Esophagus squamous epithelium (tissue), 5 donors: ENCODE measurements around the gene ZNF506. TPM values are rescaled to one million over a fixed set of nuclear protein-coding genes. Genes with fewer than 3 reads are reported as not detected.

ENCODE experiments used
- DNase-seq: peaks from one replicate; lab custom pipeline; 2025; lab: John Stamatoyannopoulos, UW
- H3K27ac ChIP-seq, 4 donors: fragments of 200-600 bp; sonication (generic); one replicate each; pipeline ENCODE4 v1.5.1; 2016 to 2019; ENCODE audit warnings: mild to moderate bottlenecking in 1 of 4
- H3K27me3 ChIP-seq, 4 donors: fragments of 200-600 bp; sonication (generic); 1 replicate in 3 of 4; 2 replicates in 1 of 4; pipeline versions ENCODE4 v1.5.1 to v1.6.0; 2017 to 2021; ENCODE audit warnings: antibody characterized with exemption in 1 of 4
- H3K36me3 ChIP-seq, 3 donors: fragments of 200-600 bp; sonication (generic); one replicate each; pipeline ENCODE4 v1.5.1; 2016 to 2019
- H3K4me1 ChIP-seq, 3 donors: fragments of 200-600 bp; sonication (generic); one replicate each; pipeline ENCODE4 v1.5.1; 2017 to 2019
- H3K4me3 ChIP-seq, 4 donors: fragments of 200-600 bp; sonication (generic); 1 replicate in 3 of 4; 2 replicates in 1 of 4; pipeline ENCODE4 v1.5.1; 2016 to 2019; ENCODE audit warnings: mild to moderate bottlenecking in 2 of 4, moderate library complexity in 1 of 4
- H3K9me3 ChIP-seq, 3 donors: fragments of 200-600 bp; sonication (generic); one replicate each; pipeline ENCODE4 v1.5.1; 2016 to 2019
- CTCF ChIP-seq, 6 experiments: fragments of 450-650 bp in 4 of 6; fragments of 200-600 bp in 2 of 6; sonication (generic) in 2 of 6; IDR thresholded peaks; one replicate each; pipeline ENCODE4 v1.5.1; 2016 to 2019; ENCODE audit warnings: antibody characterized with exemption in 6 of 6, mild to moderate bottlenecking in 4 of 6, moderate library complexity in 4 of 6
- POLR2A ChIP-seq, 4 donors: fragments of 450-650 bp; IDR thresholded peaks; one replicate each; pipeline ENCODE4 v1.6.1; 2017; ENCODE audit warnings: antibody characterized with exemption in 4 of 4, mild to moderate bottlenecking in 4 of 4, moderate library complexity in 3 of 4
- WGBS, 2 donors: methylation state at CpG; one replicate each; pipeline ENCODE4 v1.1.5; 2018; 5-methylcytosine and 5-hydroxymethylcytosine counted together
- intact Hi-C: fragments of 100-400 bp; cut with DNase I; formaldehyde crosslinking; loops from one replicate; pipeline ENCODE4 v1.15.0; 2022
- total RNA-seq, 4 donors: library from RNA; depleted of rRNA; stranded (reverse); fragments of >200 nt; gene quantifications; one replicate each; pipeline ENCODE4 v1.1.0, GENCODE V29; 2016
- donor health status: DM: yes; HTN: yes; CAD: no.

The ZNF506 gene
- total RNA-seq, 4 donors from 2014 or later, result 12.1 to 24.0 (median 17.8) TPM

GRCh38 chr19:19748249-19748938, 73.2 kb downstream of the ZNF506 start:
- Histone ChIP-seq H3K4me1 (no peaks in the 10 kb centered on the region), H3K27me3 (no peaks in the 10 kb centered on the region), H3K9me3 (peaks cover 0 to 56% (median 0%) of the 10 kb centered on the region in 3 donors), H3K27ac (no peak overlapping the region), H3K4me3 (no peak overlapping the region), H3K36me3 (no peaks in the 10 kb centered on the region)
- no peak for DNase-seq
- WGBS, 2 donors, result 85 to 100% methylated on average over 2 to 4 of the region's 9 CpGs
- intact Hi-C loops, result no loop called here
- TF ChIP-seq POLR2A (IDR thresholded peaks at IDR 0.05), result no peak
- TF ChIP-seq CTCF (IDR thresholded peaks at IDR 0.05), result no peak

GRCh38 chr19:19747357-19748220, 74.0 kb downstream of the ZNF506 start:
- H3K4me1 ChIP-seq, result no peaks in the 10 kb centered on the region
- 89% methylated on average over 3 of the region's 13 CpGs; no CpG with 5 or more reads in 1 of the 2 donors for WGBS, 2 donors
- H3K27ac ChIP-seq, result no peak overlapping the region
- intact Hi-C loops, result no loop called here
- peaks cover 0 to 56% (median 0%) of the 10 kb centered on the region in 3 donors for H3K9me3 ChIP-seq
- TF ChIP-seq CTCF (IDR thresholded peaks at IDR 0.05) (no peak), POLR2A (IDR thresholded peaks at IDR 0.05) (no peak)
- DNase-seq, result no peak
- H3K27me3 ChIP-seq, result no peaks in the 10 kb centered on the region
- no peaks in the 10 kb centered on the region for H3K36me3 ChIP-seq
- no peak overlapping the region for H3K4me3 ChIP-seq

GRCh38 chr19:19746286-19747213, 75.0 kb downstream of the ZNF506 start:
- peaks cover 0 to 56% (median 0%) of the 10 kb centered on the region in 3 donors for H3K9me3 ChIP-seq
- H3K36me3 ChIP-seq, result no peaks in the 10 kb centered on the region
- TF ChIP-seq POLR2A (IDR thresholded peaks at IDR 0.05), result no peak
- no peak for TF ChIP-seq CTCF (IDR thresholded peaks at IDR 0.05)
- intact Hi-C loops, result no loop called here
- DNase-seq, result no peak
- no peak overlapping the region for H3K27ac ChIP-seq
- H3K27me3 ChIP-seq, result no peaks in the 10 kb centered on the region
- 72 to 75% methylated on average over 7 to 8 of the region's 15 CpGs for WGBS, 2 donors
- H3K4me3 ChIP-seq, result no peak overlapping the region
- no peaks in the 10 kb centered on the region for H3K4me1 ChIP-seq

GRCh38 chr19:19745496-19746285, 75.9 kb downstream of the ZNF506 start:
- no peak overlapping the region for H3K27ac ChIP-seq
- no peak overlapping the region for H3K4me3 ChIP-seq
- no peaks in the 10 kb centered on the region for H3K4me1 ChIP-seq
- no peak for TF ChIP-seq POLR2A (IDR thresholded peaks at IDR 0.05)
- TF ChIP-seq CTCF (IDR thresholded peaks at IDR 0.05), result no peak
- H3K9me3 ChIP-seq, result peaks cover 0 to 51% (median 0%) of the 10 kb centered on the region in 3 donors
- 85 to 100% methylated on average over 3 to 8 of the region's 17 CpGs for WGBS, 2 donors
- no peaks in the 10 kb centered on the region for H3K27me3 ChIP-seq
- intact Hi-C loops, result no loop called here
- H3K36me3 ChIP-seq, result no peaks in the 10 kb centered on the region
- DNase-seq, result no peak
